ENCODE results near the gene UBE2V1. TPM values are rescaled to one million over a fixed set of nuclear protein-coding genes. Genes with fewer than 3 reads are reported as not detected.

UBE2V1 gene
- total RNA-seq, 1 experiment from 2014 or later: 119 TPM

GRCh38 chr20:50062006-50062838, 50.7 kb downstream of the UBE2V1 start:
- POLR2A ChIA-PET (ENCODE audit: unreplicated experiment): interaction anchor here (0.6 kb wide), 1 partner anchor 131 kb away, joined by 5 read pairs; no protein-coding TSS in a partner anchor
- Histone ChIP-seq H3K27ac (ENCODE audit: low read length) (no peak overlapping the region), H2AFZ (ENCODE audit: low read length) (no peak overlapping the region), H3K79me2 (ENCODE audit: low read length) (no peaks in the 10 kb centered on the region), H3K9ac (ENCODE audit: low read length) (no peak overlapping the region), H3F3A (ENCODE audit: low read length, unreplicated experiment) (no peaks in the 10 kb centered on the region), H3K4me2 (ENCODE audit: low read length) (no peak overlapping the region), H3K9me2 (replicated peaks; ENCODE audit: low read length) (no peaks in the 10 kb centered on the region), H3K4me1 (ENCODE audit: insufficient read depth, low read length) (peaks cover 3% of the 10 kb centered on the region; the same call in 1 of the 2 replicates), H4K20me1 (ENCODE audit: low read length) (no peaks in the 10 kb centered on the region), H3K36me3 (ENCODE audit: low read depth, low read length) (no peaks in the 10 kb centered on the region), H3K4me3 (ENCODE audit: low read length) (no peak overlapping the region), H3K9me3 (ENCODE audit: low read length) (no peaks in the 10 kb centered on the region), H3K27me3 (ENCODE audit: low read length) (no peaks in the 10 kb centered on the region)
- CTCF ChIA-PET: no interaction called here
- TF ChIP-seq EZH2phosphoT487 (IDR thresholded peaks at IDR 0.05; ENCODE audit: borderline replicate concordance, low read length) (no peak), EZH2 (IDR thresholded peaks at IDR 0.05; ENCODE audit: low read length, unreplicated experiment) (no peak)
- TF ChIP-seq, protein P1, sequence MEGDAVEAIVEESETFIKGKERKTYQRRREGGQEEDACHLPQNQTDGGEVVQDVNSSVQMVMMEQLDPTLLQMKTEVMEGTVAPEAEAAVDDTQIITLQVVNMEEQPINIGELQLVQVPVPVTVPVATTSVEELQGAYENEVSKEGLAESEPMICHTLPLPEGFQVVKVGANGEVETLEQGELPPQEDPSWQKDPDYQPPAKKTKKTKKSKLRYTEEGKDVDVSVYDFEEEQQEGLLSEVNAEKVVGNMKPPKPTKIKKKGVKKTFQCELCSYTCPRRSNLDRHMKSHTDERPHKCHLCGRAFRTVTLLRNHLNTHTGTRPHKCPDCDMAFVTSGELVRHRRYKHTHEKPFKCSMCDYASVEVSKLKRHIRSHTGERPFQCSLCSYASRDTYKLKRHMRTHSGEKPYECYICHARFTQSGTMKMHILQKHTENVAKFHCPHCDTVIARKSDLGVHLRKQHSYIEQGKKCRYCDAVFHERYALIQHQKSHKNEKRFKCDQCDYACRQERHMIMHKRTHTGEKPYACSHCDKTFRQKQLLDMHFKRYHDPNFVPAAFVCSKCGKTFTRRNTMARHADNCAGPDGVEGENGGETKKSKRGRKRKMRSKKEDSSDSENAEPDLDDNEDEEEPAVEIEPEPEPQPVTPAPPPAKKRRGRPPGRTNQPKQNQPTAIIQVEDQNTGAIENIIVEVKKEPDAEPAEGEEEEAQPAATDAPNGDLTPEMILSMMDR (conservative IDR thresholded peaks at IDR 0.05; ENCODE audit: low read depth, low read length): no peak
- DNase-seq (no peak), ATAC-seq (no peak)
- intact Hi-C loops (cut with micrococcal nuclease): no loop called here
- BruUV-seq (replicated peaks): no TSS peak

DNA sequence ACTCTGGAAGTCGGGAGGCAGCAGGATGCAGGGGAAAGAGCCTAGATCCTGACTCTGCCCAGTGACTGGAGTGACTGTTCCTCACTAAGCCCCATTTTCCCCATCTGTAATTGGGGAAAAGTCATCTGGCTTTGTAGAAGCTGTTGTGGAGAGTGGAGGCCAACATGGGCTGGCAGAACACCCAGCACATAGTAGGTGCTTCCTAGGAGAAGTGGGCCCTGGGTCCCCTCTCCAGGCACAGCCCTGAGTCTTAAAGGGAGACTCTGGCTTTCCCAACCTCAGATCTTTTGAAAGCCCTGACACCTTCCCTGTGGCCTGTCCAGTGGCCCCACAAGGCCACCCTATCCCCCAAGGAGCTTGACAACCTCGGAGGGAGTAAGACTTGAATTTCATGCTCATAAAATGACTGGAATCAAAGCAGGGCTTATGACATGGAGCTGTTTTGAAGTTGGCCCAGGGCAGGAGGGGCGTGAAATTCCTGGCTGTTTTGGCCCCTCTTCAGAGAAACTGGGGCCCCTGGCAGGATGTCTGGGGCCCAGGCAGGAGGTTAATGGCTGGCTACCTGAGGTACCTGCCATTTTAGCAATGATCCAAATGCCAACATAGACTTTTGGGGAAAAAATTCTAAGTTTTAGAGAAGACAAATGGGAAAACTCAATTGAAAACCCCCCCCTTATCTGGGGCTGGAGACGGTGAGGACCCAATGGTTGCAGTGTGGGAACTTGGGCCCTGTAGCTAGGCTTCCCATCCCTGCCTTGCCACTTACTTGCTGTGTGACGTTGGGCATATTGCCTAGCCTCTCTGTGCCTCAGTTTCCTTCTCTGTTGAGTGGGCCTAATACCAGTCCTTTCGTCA, 51.6 kb downstream of the UBE2V1 start:
- no peak for DNase-seq
- no peaks in the 10 kb centered on the region for H3K27me3 ChIP-seq (ENCODE audit: low read length)
- ATAC-seq: no peak
- no peaks in the 10 kb centered on the region for H3K9me2 ChIP-seq (replicated peaks; ENCODE audit: low read length)
- no TSS peak for BruUV-seq (replicated peaks)
- TF ChIP-seq, protein P1 (conservative IDR thresholded peaks at IDR 0.05; ENCODE audit: low read depth, low read length): no peak
- no peak for TF ChIP-seq EZH2 (IDR thresholded peaks at IDR 0.05; ENCODE audit: low read length, unreplicated experiment)
- TF ChIP-seq EZH2phosphoT487 (IDR thresholded peaks at IDR 0.05; ENCODE audit: borderline replicate concordance, low read length): no peak
- no peak overlapping the region for H3K4me3 ChIP-seq (ENCODE audit: low read length)
- no peak overlapping the region for H3K4me2 ChIP-seq (ENCODE audit: low read length)
- peaks cover 3% of the 10 kb centered on the region; the same call in 1 of the 2 replicates for H3K4me1 ChIP-seq (ENCODE audit: insufficient read depth, low read length)
- no peaks in the 10 kb centered on the region for H4K20me1 ChIP-seq (ENCODE audit: low read length)
- H3F3A ChIP-seq (ENCODE audit: low read length, unreplicated experiment): no peaks in the 10 kb centered on the region
- H3K36me3 ChIP-seq (ENCODE audit: low read depth, low read length): no peaks in the 10 kb centered on the region
- H3K9ac ChIP-seq (ENCODE audit: low read length): no peak overlapping the region
- CTCF ChIA-PET: no interaction called here
- intact Hi-C loops (cut with micrococcal nuclease): no loop called here
- H3K79me2 ChIP-seq (ENCODE audit: low read length): no peaks in the 10 kb centered on the region
- no peaks in the 10 kb centered on the region for H3K9me3 ChIP-seq (ENCODE audit: low read length)
- no peak overlapping the region for H2AFZ ChIP-seq (ENCODE audit: low read length)
- POLR2A ChIA-PET (ENCODE audit: unreplicated experiment): interaction anchor here (0.6 kb wide), 1 partner anchor 130 kb away, joined by 5 read pairs; no protein-coding TSS in a partner anchor
- no peak overlapping the region for H3K27ac ChIP-seq (ENCODE audit: low read length)
